Measurements from ENCODE around the gene ANKS1A.

- TF ChIP-seq POLR2A (IDR thresholded peaks at IDR 0.05; ENCODE audit: low read length) (no peak), GATA1 (IDR thresholded peaks at IDR 0.05; ENCODE audit: low read depth, low read length) (no peak)
Observed at GRCh38 chr6:35007016-35007415, 118.0 kb downstream of the ANKS1A start.
